HG03095 (cell line): ENCODE measurements around the gene ERBB2.
"Not testable (repeated sequence)": the region's sequence is repeated elsewhere in the genome, so short reads cannot be mapped to it uniquely, and the experiment has no call there.

Experiments used
- ATAC-seq: cut with Tn5 transposase; IDR thresholded peaks from one replicate; pipeline ENCODE4 v1.9.1; 2021; ENCODE audit warnings: moderate library complexity; ENCODE audit not compliant: unreplicated experiment

ERBB2 gene

DNA sequence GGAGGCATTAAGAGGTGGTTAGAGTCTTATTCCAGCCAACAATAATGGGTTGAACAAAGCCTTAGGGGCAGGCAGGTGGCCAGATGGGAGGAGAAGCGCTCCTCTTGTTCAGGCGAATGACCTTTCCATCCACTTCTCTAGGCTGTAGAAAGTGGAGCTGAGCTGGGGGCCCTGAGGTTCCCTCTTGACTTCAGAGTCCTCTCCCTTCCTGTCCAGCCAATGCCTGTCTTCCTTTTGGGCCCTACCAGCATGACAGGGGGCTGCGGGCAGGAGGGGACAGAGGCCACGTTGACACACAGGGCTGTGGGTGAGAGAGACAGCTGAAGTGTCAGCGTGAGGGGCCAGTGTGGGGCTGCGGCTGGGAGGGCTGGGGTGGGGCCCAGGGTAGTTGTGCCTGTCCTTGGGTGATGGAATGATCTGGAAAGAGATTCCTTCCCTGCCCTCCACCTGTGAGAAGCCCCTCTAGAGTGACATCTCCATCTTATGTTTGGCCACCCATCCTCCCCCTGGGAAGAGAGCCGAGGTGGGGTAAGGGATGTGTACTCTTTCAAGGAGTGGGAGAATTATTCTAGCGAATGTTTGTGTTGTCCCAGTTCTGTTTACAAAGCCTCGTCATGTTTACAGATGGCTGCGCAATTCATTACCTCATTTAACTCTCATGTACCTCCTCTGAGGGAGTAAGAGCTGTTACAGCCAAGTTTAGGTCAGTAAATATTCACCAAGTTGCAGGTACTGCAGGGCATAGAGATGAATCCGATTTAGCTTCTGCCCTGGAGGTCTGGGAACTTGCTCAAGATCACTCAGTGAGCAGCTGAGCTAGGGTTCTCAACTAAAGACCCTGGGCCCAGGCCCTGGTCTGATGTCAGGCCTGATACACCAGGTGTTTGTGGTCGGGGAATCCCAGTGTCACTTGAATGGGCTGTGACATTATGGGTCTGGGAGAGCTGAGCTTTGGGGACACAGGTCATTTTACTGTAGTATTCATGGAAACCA, 3.3 kb downstream of the ERBB2 start:
- no peak for ATAC-seq

DNA sequence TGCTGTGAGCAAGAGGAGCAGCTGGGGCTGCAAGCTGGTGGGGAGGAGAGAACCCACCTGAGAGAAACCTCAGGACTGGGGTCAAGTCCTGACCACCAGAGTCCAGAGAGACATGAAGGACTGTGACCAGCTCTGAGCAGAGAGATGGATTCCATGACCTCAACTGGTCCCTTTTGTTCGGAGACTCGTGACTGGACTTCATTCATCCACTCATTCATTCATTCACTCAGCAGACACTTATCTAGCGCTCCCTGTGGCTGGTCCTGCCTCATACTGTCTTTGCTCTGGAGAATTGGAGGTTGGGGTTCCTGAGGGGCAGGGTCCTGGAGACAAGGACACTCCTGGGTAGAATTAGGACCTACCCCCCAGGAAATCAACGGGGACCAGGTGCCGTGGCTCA, 4.0 kb downstream of the ERBB2 start:
- no peak for ATAC-seq

DNA sequence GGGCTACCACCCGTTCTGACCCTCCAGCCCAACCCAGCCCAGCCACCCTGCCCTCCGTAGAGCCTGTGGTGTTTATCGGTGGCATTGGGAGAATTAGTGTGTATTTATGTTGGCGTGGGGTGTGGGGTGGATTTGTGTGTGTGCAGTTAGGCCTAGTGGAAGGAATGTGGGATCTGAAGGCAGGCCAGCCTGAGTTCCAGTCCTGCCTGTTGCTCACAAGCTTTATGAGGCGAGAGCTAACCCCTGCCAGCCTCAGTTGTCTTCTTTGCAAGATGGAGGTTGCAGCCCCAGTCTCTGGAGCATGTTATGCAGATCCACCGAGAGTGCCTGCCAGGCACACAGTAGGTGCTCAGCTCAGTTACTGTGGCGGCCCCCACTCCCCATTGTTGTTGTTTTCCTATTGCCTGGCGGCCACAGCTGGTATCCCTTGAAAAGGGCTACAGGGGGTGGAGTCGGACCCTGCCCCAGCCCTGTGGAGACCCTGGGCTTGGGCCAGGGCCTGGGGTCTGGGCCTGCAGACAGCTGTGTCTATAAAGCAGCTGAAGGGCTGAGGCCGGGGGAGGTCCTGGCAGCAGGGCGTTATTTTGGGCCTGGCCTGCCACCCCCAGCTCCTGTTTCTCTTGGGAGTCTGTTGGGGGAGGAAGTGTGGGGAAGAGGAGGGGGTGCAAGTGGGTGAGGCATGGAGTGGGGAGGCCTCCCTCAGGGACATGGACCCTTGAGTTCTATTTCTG, 5.1 kb downstream of the ERBB2 start:
- ATAC-seq = no peak

DNA sequence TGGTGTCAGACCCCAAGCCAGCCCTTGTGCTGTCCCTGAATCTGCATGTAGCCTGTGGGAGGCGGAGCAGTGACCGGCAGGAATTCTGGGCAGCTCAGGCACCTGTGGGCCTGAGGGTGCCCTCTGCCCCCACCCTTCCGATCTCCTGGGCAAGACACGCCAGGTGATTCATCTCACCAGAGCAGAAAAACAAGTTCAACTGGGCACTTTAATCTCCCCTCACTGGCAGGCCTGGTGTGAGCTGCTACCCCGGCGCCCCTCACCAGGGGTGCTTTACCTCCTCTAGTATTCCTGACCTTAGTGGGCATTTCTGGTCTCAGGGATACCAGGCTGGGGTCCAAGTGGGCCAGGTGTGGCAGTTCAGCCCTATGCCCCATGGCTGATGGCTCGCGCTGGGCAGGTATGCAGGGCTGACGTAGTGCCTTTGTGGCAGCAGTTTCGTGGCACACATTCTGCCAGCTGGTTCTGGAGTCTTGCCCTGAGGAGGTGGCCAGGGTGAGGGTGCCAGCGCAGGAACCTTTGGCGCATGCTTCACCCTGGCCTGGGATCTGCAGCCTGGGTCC, 6.0 kb downstream of the ERBB2 start:
- no peak for ATAC-seq

DNA sequence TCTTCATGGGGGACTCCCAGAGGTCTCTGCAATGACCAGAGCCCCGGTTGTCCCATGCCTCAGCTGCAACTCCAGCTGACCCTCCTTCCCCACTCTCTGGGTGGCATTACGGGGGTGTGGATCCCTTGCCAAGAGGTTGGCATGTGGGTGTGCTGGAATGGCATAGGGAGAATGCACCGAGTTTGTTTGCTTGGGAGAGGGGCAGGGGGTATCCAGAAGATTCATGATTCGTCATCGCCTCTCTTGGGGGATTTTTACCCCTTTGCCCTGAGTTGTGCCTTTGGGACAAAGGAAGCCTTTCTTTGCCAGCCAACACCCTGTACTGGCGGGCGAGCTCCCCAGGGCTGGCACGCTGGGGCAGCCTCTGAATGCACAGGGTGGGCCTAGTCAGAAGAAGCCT, 6.5 kb downstream of the ERBB2 start:
- no peak for ATAC-seq

DNA sequence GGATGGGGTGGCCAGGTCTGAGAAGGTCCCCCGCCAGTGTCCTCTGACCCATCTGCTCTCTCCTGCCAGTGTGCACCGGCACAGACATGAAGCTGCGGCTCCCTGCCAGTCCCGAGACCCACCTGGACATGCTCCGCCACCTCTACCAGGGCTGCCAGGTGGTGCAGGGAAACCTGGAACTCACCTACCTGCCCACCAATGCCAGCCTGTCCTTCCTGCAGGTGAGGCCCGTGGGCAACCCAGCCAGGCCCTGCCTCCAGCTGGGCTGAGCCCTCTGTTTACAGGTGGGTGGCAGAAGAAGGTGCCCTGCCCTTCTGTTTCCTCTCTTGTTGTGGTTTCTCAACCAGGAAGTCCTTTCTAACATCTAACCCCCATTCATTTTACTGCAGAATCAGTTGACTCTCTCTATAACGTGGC, 7.1 kb downstream of the ERBB2 start:
- ATAC-seq = no peak

DNA sequence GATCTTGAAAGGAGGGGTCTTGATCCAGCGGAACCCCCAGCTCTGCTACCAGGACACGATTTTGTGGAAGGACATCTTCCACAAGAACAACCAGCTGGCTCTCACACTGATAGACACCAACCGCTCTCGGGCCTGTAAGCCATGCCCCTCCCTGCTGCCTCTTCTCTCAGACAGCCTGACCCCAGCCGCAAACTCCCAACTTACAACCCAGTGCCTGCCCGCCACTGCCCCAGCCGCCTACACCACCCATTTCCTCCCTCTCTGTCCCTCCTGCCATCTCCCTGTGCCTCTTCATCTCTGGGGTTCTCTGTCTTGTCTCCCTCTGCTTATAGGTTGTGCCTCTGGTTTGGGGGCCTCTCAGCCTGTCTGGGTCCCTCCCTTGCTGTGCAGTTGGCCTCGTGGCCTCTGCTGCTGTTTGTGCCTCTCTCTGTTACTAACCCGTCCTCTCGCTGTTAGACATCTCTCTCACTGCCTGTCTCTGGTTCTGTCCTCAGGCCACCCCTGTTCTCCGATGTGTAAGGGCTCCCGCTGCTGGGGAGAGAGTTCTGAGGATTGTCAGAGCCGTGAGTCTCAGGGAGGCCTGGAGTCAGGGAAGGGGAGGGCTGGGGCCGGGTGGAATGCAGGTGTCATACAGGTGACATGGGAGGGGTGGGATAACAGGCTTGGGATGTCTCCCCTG, 9.6 kb downstream of the ERBB2 start:
- no peak for ATAC-seq

DNA sequence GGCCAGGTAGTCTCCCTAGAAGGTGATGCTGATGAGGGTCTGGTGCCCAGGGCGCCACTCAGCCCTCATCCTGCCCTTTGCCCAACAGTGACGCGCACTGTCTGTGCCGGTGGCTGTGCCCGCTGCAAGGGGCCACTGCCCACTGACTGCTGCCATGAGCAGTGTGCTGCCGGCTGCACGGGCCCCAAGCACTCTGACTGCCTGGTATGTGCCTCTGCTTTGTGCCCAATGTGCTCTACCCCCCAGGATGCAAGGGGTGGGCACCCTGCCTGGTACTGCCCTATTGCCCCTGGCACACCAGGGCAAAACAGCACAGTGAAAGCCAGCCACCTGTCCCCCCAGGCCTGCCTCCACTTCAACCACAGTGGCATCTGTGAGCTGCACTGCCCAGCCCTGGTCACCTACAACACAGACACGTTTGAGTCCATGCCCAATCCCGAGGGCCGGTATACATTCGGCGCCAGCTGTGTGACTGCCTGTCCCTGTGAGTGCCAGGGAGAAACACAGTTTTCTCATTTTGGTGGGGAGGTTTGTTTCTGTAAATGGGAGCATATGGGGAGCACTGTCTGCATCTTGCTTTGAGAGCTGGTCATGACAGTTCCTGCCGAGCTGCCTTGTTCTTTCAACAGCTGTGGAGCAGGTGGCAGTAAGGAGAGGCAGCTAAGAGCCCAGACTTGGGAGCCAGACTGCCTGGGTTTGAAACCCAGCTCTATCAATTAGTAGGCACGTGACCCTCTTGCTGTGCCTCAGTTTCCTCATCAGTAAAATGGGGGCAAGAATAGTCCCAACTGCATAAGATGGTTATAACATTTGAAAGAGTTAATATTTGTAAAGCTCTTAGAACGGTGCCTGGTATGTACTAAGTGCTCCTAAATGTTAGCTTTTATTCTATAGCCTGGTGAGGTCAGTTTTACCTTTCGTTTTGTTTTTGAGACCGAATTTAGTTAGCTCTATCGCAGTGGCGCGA, 10.4 kb downstream of the ERBB2 start:
- no peak for ATAC-seq

DNA sequence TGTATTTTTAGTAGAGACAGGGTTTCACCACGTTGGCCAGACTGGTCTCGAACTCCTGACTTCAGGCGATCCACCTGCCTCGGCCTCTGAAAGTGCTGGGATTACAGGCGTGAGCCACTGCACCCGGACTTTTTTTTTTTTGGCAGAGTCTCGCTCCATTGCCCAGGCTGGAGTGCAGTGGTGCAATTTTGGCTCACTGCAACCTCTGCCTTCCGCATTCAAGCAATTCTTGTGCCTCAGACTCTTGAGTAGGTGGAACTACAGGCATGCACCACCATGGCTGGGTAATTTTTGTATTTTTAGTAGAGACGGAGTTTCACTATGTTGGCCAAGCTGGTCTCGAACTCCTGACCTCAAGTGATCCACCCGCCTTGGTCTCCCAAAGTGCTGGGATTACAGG, 11.2 kb downstream of the ERBB2 start:
- ATAC-seq = not testable (repeated sequence)

DNA sequence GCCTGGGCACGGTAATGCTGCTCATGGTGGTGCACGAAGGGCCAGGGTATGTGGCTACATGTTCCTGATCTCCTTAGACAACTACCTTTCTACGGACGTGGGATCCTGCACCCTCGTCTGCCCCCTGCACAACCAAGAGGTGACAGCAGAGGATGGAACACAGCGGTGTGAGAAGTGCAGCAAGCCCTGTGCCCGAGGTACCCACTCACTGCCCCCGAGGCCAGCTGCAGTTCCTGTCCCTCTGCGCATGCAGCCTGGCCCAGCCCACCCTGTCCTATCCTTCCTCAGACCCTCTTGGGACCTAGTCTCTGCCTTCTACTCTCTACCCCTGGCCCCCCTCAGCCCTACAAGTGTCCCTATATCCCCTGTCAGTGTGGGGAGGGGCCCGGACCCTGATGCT, 12.0 kb downstream of the ERBB2 start:
- no peak for ATAC-seq

DNA sequence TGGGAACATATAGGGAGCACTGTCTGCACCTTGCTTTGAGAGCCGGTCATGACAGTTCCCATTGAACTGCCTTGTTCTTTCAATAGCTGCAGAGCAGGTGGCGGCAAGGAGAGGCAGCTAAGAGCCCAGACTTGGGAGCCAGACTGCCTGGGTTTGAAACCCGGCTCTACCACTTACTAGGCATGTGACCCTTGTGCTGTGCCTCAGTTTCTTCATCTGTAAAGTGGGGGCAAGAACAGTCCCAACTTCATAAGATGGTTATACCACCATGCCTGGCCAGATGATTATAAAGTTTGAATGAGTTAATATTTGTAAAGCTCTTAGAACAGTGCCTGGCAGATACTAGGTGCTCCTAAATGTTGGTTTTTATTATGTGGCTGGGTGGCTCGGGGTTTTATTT, 14.4 kb downstream of the ERBB2 start:
- ATAC-seq = no peak

DNA sequence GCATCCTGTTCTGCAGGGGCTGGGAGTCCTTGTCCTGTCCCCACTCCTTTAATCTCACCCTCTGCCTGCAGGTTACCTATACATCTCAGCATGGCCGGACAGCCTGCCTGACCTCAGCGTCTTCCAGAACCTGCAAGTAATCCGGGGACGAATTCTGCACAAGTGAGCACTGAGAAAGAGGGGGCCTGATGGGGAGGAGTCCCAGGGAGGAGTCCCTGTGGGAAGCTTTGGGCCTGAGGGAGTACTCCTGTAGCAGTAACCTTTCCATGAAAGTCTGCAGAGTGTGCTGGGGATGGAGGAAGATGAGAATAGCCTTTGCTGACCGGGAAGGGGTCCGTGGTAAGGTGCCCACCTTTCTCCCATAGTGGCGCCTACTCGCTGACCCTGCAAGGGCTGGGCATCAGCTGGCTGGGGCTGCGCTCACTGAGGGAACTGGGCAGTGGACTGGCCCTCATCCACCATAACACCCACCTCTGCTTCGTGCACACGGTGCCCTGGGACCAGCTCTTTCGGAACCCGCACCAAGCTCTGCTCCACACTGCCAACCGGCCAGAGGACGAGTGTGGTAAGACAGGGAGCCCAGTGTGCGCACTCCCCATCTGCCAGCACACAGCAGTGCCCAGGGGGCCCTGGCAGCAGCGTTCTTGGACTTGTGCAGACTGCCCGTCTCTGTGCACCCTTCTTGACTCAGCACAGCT, 15.7 kb downstream of the ERBB2 start:
- no peak for ATAC-seq

DNA sequence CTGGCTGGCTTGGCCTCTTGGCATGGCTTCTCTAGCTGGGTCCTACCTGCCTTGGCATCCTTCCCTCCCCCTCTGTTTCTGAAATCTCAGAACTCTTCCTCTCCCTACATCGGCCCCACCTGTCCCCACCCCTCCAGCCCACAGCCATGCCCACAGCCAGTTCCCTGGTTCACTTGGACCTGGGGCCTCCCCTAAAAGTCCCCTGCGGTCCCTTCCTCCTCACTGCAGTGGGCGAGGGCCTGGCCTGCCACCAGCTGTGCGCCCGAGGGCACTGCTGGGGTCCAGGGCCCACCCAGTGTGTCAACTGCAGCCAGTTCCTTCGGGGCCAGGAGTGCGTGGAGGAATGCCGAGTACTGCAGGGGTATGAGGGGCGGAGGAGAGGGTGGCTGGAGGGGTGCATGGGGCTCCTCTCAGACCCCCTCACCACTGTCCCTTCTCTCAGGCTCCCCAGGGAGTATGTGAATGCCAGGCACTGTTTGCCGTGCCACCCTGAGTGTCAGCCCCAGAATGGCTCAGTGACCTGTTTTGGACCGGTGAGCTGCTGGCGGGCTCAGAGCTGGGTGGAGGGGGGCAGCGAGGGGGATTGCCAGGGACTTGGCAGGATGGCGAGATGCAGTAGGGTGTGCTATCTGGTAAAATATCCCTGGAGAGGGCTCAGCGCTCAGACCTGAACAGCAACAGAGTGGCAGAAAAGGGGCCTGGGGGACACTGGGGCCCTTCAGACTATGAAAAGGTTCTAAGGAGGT, 16.4 kb downstream of the ERBB2 start:
- ATAC-seq = no peak

DNA sequence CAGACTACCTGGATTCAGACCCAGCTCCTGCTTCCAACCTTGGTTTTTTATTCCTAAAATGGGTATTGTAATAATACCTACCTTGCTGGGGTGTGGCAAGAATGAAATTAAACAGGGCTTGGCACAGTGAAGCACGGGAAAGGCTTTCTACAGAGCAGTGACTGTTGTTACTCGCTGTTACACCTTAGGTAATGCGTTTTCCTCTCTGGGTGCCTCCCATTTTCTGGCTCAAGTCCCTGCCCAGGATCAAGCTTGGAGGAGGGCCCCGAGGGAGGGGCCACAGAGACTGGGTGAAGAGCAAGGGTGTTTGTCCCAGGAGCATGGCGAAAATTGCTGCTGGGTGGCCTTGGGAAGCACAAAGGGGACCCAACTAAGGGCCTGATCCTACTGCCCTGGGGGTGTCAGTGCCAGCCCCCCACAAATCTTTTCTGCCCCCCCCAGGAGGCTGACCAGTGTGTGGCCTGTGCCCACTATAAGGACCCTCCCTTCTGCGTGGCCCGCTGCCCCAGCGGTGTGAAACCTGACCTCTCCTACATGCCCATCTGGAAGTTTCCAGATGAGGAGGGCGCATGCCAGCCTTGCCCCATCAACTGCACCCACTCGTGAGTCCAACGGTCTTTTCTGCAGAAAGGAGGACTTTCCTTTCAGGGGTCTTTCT, 17.1 kb downstream of the ERBB2 start:
- ATAC-seq = no peak

DNA sequence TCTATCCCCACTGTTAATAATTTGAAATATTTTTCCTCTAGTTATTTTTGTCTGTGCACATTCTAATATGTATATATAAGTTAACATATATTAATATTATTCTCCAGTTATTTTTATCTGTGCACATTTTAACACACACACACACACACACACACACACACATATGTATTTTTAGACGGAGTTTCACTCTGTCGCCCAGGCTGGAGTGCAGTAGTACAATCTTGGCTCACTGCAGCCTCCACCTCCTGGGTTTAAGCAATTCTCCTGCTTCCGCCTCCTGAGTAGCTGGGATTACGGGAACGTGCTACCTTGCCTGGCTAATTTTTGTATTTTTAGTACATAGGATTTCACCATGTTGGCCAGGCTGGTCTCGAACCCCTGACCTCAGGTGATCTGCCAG, 17.8 kb downstream of the ERBB2 start:
- ATAC-seq = no peak

DNA sequence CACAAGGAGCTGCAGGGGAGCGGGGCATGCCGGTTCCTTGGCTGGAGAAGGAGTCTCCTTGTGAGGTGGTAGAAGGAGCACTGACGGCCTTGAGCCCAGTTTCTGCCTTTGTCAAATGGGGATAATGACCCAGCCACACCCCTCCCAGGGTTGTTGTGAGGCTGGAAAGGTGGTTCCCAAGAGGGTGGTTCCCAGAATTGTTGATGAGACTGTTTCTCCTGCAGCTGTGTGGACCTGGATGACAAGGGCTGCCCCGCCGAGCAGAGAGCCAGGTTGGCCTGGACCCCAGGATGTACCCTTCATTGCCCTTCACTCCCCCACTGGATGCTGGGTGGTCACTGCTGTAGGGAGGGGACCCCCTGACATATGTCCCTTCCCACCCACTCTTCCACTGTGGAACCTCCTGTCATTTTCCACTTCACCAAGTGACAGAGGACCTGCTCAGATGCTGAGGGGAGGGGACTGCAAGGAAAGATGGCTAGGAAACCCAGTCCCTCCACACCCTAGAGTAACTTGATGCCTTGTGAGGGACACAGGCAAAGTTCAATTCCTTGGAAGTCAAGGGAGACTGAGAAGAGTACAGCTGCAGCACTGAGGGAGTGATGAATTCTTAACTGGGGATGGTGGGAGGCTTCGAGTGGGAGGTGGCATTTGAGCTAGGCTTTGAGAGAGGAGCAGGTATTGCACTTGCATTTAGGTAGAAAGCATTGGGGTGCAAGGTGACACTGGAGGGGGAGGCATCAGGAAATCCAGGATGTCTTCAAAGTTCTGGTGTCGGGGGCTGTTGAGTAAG, 19.9 kb downstream of the ERBB2 start:
- no peak for ATAC-seq

DNA sequence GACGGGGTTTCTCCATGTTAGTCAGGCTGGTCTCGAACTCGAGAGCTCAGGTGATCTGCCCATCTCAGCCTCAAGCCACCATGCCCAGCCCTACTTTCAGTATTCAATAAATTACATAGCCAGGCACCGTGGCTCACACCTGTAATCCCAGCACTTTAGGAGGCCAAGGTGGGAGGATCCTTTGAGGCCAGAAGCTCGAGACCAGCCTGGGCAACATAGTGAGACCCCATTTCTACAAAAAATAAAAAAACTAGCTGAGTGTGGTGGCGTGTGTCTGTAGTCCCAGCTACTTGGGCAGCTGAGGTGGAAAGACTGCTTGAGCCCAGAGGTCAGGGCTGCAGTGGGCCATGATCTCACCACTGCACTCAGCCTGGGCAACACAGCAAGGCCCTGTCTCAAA, 22.2 kb downstream of the ERBB2 start:
- no peak for ATAC-seq
